ENCODE data around the gene MACROD2. TPM values are rescaled to one million over a fixed set of nuclear protein-coding genes. Genes with fewer than 3 reads are reported as not detected.

The MACROD2 gene
- total and polyA plus RNA-seq, 2 experiments from 2014 or later = 2.8 to 4.3 TPM

GRCh38 chr20:15339264-15339663 lies 1343.9 kb downstream of the MACROD2 start (continued):
- TF ChIP-seq ZNF462 (CRISPR knock-in tag; IDR thresholded peaks at IDR 0.05) = no peak
- TF ChIP-seq JUNB (IDR thresholded peaks at IDR 0.05; ENCODE audit: unreplicated experiment) = no peak

DNA sequence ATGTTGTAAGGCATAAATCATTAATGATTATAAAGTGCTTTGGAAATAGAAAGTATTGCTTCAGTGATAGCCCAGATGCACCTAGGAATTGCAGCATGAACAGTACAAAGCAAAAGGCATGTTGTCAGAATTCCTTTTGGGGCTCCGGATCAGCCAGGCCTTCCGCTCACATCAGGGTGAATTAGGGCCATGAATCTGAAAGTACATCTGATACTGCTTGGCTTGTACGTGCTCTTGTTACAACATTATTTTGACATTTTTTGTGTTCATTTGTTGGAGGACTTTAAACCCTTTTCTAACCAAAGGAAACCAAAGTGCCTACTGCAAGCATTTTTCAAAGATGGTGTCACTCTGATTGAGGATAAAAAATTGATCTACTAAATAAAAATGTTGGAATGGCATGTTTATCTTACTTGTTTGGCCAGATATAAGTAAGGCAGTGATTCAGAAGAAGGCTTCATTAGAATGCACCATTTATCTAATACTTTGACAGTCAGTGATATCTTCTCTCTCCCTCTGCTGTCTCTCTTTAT lies 1347.7 kb downstream of the MACROD2 start:
- H3K36me3 ChIP-seq (ENCODE audit: insufficient read depth) = no peaks in the 10 kb centered on the region
- peaks cover 5% of the 10 kb centered on the region for H3K4me1 Mint-ChIP-seq
- no peaks in the 10 kb centered on the region for H3K9me2 ChIP-seq (ENCODE audit: insufficient read depth)
- H3K27me3 Mint-ChIP-seq (ENCODE audit: insufficient read depth, low read depth, poor library complexity) = no peaks in the 10 kb centered on the region
- peaks cover 2% of the 10 kb centered on the region; the same call in 2 of the 3 replicates for H3K9me3 Mint-ChIP-seq
- H3K4me2 ChIP-seq = no peak overlapping the region
- no peak overlapping the region for H3K27ac Mint-ChIP-seq
- H3K4me3 ChIP-seq = no peak overlapping the region
- no peak overlapping the region for H3K27ac ChIP-seq (ENCODE audit: low read depth)
- ATAC-seq = no peak
- no peaks in the 10 kb centered on the region for H3F3A ChIP-seq (replicated peaks; ENCODE audit: low read depth)
- H3K4me1 ChIP-seq (ENCODE audit: insufficient read depth) = no peaks in the 10 kb centered on the region
- DNase-seq (ENCODE audit: low spot score) = no peak
- H3K4me3 Mint-ChIP-seq = no peak overlapping the region
- H3K79me2 ChIP-seq (replicated peaks; ENCODE audit: insufficient read depth) = no peaks in the 10 kb centered on the region
- 0 out of 2 replicates have a peak overlapping the region, but pooled peaks have one; percentile 43 for H2AFZ ChIP-seq
- H3K36me3 Mint-ChIP-seq (ENCODE audit: low read depth) = no peaks in the 10 kb centered on the region
- H3K27me3 ChIP-seq (ENCODE audit: insufficient read depth) = no peaks in the 10 kb centered on the region
- no peaks in the 10 kb centered on the region for H4K20me1 ChIP-seq (replicated peaks; ENCODE audit: insufficient read depth)
- no peak for TF ChIP-seq NANOG (IDR thresholded peaks at IDR 0.05; ENCODE audit: borderline replicate concordance)
- no peak for TF ChIP-seq JUNB (IDR thresholded peaks at IDR 0.05; ENCODE audit: unreplicated experiment)
- no peak for TF ChIP-seq EZH2 (IDR thresholded peaks at IDR 0.05; ENCODE audit: low read depth, unreplicated experiment)
- TF ChIP-seq ZNF331 (CRISPR knock-in tag; IDR thresholded peaks at IDR 0.05; ENCODE audit: low read depth) = no peak
- TF ChIP-seq ZNF462 (CRISPR knock-in tag; IDR thresholded peaks at IDR 0.05) = no peak
- no peak for TF ChIP-seq CTCF (conservative IDR thresholded peaks at IDR 0.05; ENCODE audit: low read depth in 2 of 2)
- TF ChIP-seq STAT1 (IDR thresholded peaks at IDR 0.05; ENCODE audit: unreplicated experiment) = no peak
- TF ChIP-seq POLR2AphosphoS5 (IDR thresholded peaks at IDR 0.05; ENCODE audit: low read depth) = no peak

All from GM23338 (cell line).